Peyer's patch (tissue), 4 donors: Measurements from ENCODE around the gene LTO1.

ENCODE experiments used
- POLR2A ChIP-seq, 2 donors: fragments of 450-650 bp; IDR thresholded peaks; one replicate each; pipeline ENCODE4 v1.5.1; 2017; ENCODE audit warnings: antibody characterized with exemption in 2 of 2, mild to moderate bottlenecking in 2 of 2, moderate library complexity in 2 of 2
- TF ChIP-seq, protein P1 (sequence below), 6 experiments: fragments of 450-650 bp in 4 of 6; fragments of 200-600 bp in 2 of 6; sonication (generic) in 1 of 6; IDR thresholded peaks; one replicate each; pipeline ENCODE4 v1.5.1; 2017 to 2019; ENCODE audit warnings: antibody characterized with exemption in 6 of 6, mild to moderate bottlenecking in 3 of 6, moderate library complexity in 1 of 6

DNA sequence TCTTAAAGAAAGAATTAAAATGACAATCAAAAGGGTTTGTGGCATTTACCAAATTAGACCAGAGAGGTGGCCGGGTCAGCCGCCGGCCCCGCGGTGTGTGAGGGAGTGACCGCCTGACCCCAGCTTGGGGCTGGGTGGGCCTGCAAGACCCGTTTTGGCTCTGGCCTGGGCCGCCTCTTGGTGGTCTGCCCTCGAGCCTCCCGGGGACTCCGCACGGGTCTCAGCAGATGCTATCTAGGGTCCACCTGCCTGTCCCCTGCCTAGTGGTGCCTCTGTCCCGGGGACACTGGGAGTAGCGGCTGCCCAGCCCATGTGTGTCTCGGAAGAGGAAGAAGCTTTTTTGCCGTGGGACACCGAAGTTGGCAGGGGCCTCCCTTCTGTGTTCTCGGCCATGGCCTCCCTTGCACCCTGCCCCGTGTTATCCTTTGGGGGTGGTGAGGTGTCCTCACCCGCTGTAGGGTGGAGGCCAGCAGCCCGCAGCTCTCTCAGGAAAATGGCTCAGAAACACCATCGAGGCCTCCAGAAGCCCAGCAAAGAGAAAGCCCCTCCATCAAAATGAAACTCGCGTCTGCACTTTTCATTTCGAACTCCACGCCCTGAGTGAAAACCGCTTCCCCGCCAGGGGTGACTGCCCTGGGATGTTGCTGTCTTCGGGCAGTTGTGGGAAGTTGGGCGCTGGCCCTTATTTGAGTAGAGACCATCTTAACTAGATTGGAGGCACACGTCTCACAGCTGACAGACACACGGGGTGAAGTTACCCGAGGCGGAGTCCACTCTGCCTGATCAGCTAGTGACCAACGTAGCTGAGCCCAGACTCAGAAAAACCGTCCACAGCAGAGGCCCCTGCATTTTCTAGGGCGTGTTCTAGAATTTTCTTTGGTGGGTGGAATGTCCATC, 26.2 kb downstream of the LTO1 start:
- TF ChIP-seq, protein P1, sequence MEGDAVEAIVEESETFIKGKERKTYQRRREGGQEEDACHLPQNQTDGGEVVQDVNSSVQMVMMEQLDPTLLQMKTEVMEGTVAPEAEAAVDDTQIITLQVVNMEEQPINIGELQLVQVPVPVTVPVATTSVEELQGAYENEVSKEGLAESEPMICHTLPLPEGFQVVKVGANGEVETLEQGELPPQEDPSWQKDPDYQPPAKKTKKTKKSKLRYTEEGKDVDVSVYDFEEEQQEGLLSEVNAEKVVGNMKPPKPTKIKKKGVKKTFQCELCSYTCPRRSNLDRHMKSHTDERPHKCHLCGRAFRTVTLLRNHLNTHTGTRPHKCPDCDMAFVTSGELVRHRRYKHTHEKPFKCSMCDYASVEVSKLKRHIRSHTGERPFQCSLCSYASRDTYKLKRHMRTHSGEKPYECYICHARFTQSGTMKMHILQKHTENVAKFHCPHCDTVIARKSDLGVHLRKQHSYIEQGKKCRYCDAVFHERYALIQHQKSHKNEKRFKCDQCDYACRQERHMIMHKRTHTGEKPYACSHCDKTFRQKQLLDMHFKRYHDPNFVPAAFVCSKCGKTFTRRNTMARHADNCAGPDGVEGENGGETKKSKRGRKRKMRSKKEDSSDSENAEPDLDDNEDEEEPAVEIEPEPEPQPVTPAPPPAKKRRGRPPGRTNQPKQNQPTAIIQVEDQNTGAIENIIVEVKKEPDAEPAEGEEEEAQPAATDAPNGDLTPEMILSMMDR (IDR thresholded peaks at IDR 0.05), result no peak
- no peak for TF ChIP-seq POLR2A (IDR thresholded peaks at IDR 0.05)
